Pancreas (tissue), 10 donors: ENCODE data around the gene PIP5K1C. TPM values are rescaled to one million over a fixed set of nuclear protein-coding genes. Genes with fewer than 3 reads are reported as not detected.

Source experiments
- ATAC-seq, 4 donors: fragments of 200-7000 bp; cut with Tn5 transposase; one replicate each; pipeline versions ENCODE4 v1.8.0 to v1.9.1; 2020; ENCODE audit warnings: mild to moderate bottlenecking in 4 of 4, moderate library complexity in 4 of 4
- DNase-seq, 6 donors: peaks; one replicate each; pipeline ENCODE4 v3.0.0-alpha.2; 2020
- FAIRE-seq: peaks from 2 replicates; lab custom pipeline; 2012; peaks lifted over from hg19 to GRCh38; lab: Jason Lieb, UNC
- H3K27ac ChIP-seq, 4 donors: fragments of 200-600 bp; sonication (generic); 1 replicate in 3 of 4; 2 replicates in 1 of 4; pipeline versions ENCODE4 v1.5.0 to v1.8.0; 2020
- H3K27me3 ChIP-seq, 4 donors: fragments of 200-600 bp; one replicate each; pipeline ENCODE4 v1.8.0; 2021
- H3K36me3 ChIP-seq, 3 donors: fragments of 200-600 bp; sonication (generic) in 1 of 3; one replicate each; pipeline versions ENCODE4 v1.5.0 to v1.8.0; 2020 to 2021
- H3K4me1 ChIP-seq, 3 donors: fragments of 200-600 bp; one replicate each; pipeline ENCODE4 v1.8.0; 2021
- H3K4me3 ChIP-seq, 4 donors: fragments of 200-600 bp; sonication (generic) in 2 of 4; one replicate each; pipeline versions ENCODE4 v1.5.0 to v1.8.0; 2020 to 2021
- H3K9me3 ChIP-seq, 4 donors: fragments of 200-600 bp; one replicate each; pipeline ENCODE4 v1.8.0; 2021
- CTCF ChIP-seq, 4 donors: fragments of 200-600 bp; sonication (generic) in 3 of 4; IDR thresholded peaks; one replicate each; pipeline versions ENCODE4 v1.5.0 to v1.8.0; 2021; ENCODE audit warnings: antibody characterized with exemption in 4 of 4
- whole genome bisulfite sequencing, 2 donors: extraction: QIAGEN DNeasy Blood & Tissue Kit; methylation state at CpG; one replicate each; pipeline ENCODE4 v1.1.7; 2013; 5-methylcytosine and 5-hydroxymethylcytosine counted together
- intact Hi-C, 3 donors: fragments of 100-400 bp; cut with DNase I; formaldehyde crosslinking; loops; one replicate each; pipeline versions ENCODE4 v1.11.1 to v1.14.2; 2022
- polyA plus RNA-seq, 2 donors: library from polyadenylated mRNA; stranded (reverse); fragments of 200-250 nt; gene quantifications; one replicate each; pipeline ENCODE4 v1.2.3, GENCODE V29; 2013
- total RNA-seq, 6 donors: library from RNA; stranded (reverse); fragmentation: NEBNext Ultra II Directional in 4 of 6; extraction: Animal tissue kit (Norgen Biotek cat#: 25700) in 4 of 6; gene quantifications; one replicate each; pipeline versions ENCODE4 v1.2.1 to v1.2.4, GENCODE V29; 2021 to 2023
- donor health status: healthy with polysubstance abuse.
- donor health status: DM: no; HTN: no; CAD: no; lungs with moderate emphysema.
- donor health status: DM: no; HTN: no; CAD: no.
- donor health status: control.
- donor health status: control.
- donor health status: Bipolar disorder and iron deficiency.
- donor health status: DM: yes; HTN: yes; CAD: no.
- donor health status: DM: no; HTN: no; CAD: no.
- donor health status: DM: no; HTN: no; CAD: no.
- donor health status: DM: yes; HTN: yes; CAD: no.

The PIP5K1C gene
- total and polyA plus RNA-seq, 8 donors = 12.9 to 24.8 (median 14.9) TPM

- H3K36me3 ChIP-seq = peaks cover 0 to 32% (median 0%) of the 10 kb centered on the region in 3 donors
- no peak for ATAC-seq
- no peak overlapping the region for H3K4me3 ChIP-seq
- intact Hi-C loops = no loop called here
- no peaks in the 10 kb centered on the region for H3K9me3 ChIP-seq
- peak in 1 of 6 donors; percentile 78 for DNase-seq
- H3K27me3 ChIP-seq = no peaks in the 10 kb centered on the region
- WGBS, 2 donors = 94% methylated on average over 36 of the region's 36 CpGs
- H3K4me1 ChIP-seq = no peaks in the 10 kb centered on the region
- no peak for TF ChIP-seq CTCF (IDR thresholded peaks at IDR 0.05)
- FAIRE-seq = no peak
- no peak overlapping the region for H3K27ac ChIP-seq
These were observed 44.1 kb downstream of the PIP5K1C start for GRCh38 chr19:3656073-3656746.

- H3K4me3 ChIP-seq = no peak overlapping the region
- no peak for TF ChIP-seq CTCF (IDR thresholded peaks at IDR 0.05)
- no peak overlapping the region for H3K27ac ChIP-seq
- peaks cover 0 to 34% (median 0%) of the 10 kb centered on the region in 3 donors for H3K36me3 ChIP-seq
- FAIRE-seq = no peak
- no peaks in the 10 kb centered on the region for H3K4me1 ChIP-seq
- intact Hi-C loops = no loop called here
- peak in 1 of 6 donors; percentile 70 for DNase-seq
- ATAC-seq = no peak
- H3K9me3 ChIP-seq = no peaks in the 10 kb centered on the region
- 90 to 93% methylated on average over 25 of the region's 25 CpGs for WGBS, 2 donors
- no peaks in the 10 kb centered on the region for H3K27me3 ChIP-seq
These were observed 44.7 kb downstream of the PIP5K1C start for GRCh38 chr19:3655402-3656072.

GRCh38 chr19:3653865-3654513 is 46.3 kb downstream of the PIP5K1C start:
- FAIRE-seq (no peak), ATAC-seq (no peak)
- WGBS, 2 donors = 91% methylated on average over 20 of the region's 20 CpGs

GRCh38 chr19:3653081-3653795 is 47.0 kb downstream of the PIP5K1C start:
- no peak overlapping the region for H3K4me3 ChIP-seq
- no peaks in the 10 kb centered on the region for H3K27me3 ChIP-seq
- peaks cover 0 to 34% (median 0%) of the 10 kb centered on the region in 3 donors for H3K36me3 ChIP-seq
- 93 to 94% methylated on average over 37 of the region's 37 CpGs for WGBS, 2 donors
- FAIRE-seq (no peak), DNase-seq (peak in 1 of 6 donors; percentile 60), ATAC-seq (no peak)
- intact Hi-C loops = no loop called here
- no peak overlapping the region for H3K27ac ChIP-seq
- H3K9me3 ChIP-seq = no peaks in the 10 kb centered on the region
- H3K4me1 ChIP-seq = no peaks in the 10 kb centered on the region
- no peak for TF ChIP-seq CTCF (IDR thresholded peaks at IDR 0.05)

More at GRCh38 chr19:3653865-3654513, 46.3 kb downstream of the PIP5K1C start:
- intact Hi-C loops = no loop called here
- Histone ChIP-seq H3K27ac (no peak overlapping the region), H3K4me1 (no peaks in the 10 kb centered on the region), H3K27me3 (no peaks in the 10 kb centered on the region), H3K36me3 (peaks cover 0 to 34% (median 0%) of the 10 kb centered on the region in 3 donors), H3K9me3 (no peaks in the 10 kb centered on the region), H3K4me3 (no peak overlapping the region)
- TF ChIP-seq CTCF (IDR thresholded peaks at IDR 0.05) = no peak
- DNase-seq = peak in 1 of 6 donors; percentile 54
